Measurements from ENCODE around the gene CCNY.

GRCh38 chr10:35545878-35546590 is 209.7 kb downstream of the CCNY start:
- TF ChIP-seq POLR2AphosphoS5 (IDR thresholded peaks at IDR 0.05; ENCODE audit: low read depth, low read length) (no peak), ZBTB8A (CRISPR knock-in tag; IDR thresholded peaks at IDR 0.05; ENCODE audit: borderline replicate concordance, low read depth) (no peak), ETS1 (CRISPR knock-in tag; IDR thresholded peaks at IDR 0.05) (no peak), CTCF (CRISPR knock-in tag; IDR thresholded peaks at IDR 0.05) (no peak), CENPX (CRISPR knock-in tag; IDR thresholded peaks at IDR 0.05) (no peak), EP300 (IDR thresholded peaks at IDR 0.05; ENCODE audit: low read depth in 2 of 2, low read length in 2 of 2) (no peak), EP300 (CRISPR knock-in tag; IDR thresholded peaks at IDR 0.05; ENCODE audit: borderline replicate concordance) (no peak), ARNT (IDR thresholded peaks at IDR 0.05) (no peak), ZSCAN22 (CRISPR knock-in tag; IDR thresholded peaks at IDR 0.05) (no peak), THAP11 (CRISPR knock-in tag; IDR thresholded peaks at IDR 0.05) (no peak), RNF2 (conservative IDR thresholded peaks at IDR 0.05; ENCODE audit: low read depth) (no peak), MAFF (IDR thresholded peaks at IDR 0.05; ENCODE audit: low read depth, low read length) (no peak)

Data from HepG2 (cell line).